Measurements from ENCODE around the gene ATP8B1. TPM values are rescaled to one million over a fixed set of nuclear protein-coding genes. Genes with fewer than 3 reads are reported as not detected.

The ATP8B1 gene
- total and polyA plus RNA-seq, 4 donors: 3.9 to 22.0 (median 5.7) TPM

DNA sequence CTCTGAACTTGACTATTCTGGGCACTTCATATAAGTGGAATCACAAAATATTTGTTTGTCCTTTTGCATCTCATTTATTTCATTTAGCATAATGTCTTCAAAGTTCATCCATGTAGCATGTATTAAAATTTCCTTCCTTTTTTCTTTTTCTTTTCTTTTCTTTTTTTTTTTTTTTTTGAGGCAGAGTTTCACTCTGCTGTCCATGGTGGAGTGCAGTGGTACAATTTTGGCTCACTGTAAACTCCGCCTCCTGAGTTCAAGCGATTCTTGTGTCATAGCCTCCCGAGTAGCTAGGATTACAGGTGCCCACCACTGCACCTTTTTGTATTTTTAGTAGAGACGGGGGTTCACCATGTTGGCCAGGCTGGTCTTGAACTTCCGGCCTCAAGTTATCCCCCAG is 11.9 kb downstream of the ATP8B1 start:
- DNase-seq (ENCODE audit: low spot score): no peak
- H3K27ac ChIP-seq (ENCODE audit: low read depth in 1 of 2, low read length in 2 of 2): no peak overlapping the region
- WGBS: 90% methylated on average over 5 of the region's 5 CpGs
- TF ChIP-seq JUND (IDR thresholded peaks at IDR 0.05): no peak
- no peak for TF ChIP-seq FOXA2 (IDR thresholded peaks at IDR 0.05)
- TF ChIP-seq, protein P1, sequence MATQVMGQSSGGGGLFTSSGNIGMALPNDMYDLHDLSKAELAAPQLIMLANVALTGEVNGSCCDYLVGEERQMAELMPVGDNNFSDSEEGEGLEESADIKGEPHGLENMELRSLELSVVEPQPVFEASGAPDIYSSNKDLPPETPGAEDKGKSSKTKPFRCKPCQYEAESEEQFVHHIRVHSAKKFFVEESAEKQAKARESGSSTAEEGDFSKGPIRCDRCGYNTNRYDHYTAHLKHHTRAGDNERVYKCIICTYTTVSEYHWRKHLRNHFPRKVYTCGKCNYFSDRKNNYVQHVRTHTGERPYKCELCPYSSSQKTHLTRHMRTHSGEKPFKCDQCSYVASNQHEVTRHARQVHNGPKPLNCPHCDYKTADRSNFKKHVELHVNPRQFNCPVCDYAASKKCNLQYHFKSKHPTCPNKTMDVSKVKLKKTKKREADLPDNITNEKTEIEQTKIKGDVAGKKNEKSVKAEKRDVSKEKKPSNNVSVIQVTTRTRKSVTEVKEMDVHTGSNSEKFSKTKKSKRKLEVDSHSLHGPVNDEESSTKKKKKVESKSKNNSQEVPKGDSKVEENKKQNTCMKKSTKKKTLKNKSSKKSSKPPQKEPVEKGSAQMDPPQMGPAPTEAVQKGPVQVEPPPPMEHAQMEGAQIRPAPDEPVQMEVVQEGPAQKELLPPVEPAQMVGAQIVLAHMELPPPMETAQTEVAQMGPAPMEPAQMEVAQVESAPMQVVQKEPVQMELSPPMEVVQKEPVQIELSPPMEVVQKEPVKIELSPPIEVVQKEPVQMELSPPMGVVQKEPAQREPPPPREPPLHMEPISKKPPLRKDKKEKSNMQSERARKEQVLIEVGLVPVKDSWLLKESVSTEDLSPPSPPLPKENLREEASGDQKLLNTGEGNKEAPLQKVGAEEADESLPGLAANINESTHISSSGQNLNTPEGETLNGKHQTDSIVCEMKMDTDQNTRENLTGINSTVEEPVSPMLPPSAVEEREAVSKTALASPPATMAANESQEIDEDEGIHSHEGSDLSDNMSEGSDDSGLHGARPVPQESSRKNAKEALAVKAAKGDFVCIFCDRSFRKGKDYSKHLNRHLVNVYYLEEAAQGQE (IDR thresholded peaks at IDR 0.05): no peak
- no peak for TF ChIP-seq GABPA (IDR thresholded peaks at IDR 0.05 in 1 of 2, conservative IDR thresholded peaks at IDR 0.05 in 1 of 2)
- TF ChIP-seq YY1 (IDR thresholded peaks at IDR 0.05): no peak
- TF ChIP-seq, protein P2, sequence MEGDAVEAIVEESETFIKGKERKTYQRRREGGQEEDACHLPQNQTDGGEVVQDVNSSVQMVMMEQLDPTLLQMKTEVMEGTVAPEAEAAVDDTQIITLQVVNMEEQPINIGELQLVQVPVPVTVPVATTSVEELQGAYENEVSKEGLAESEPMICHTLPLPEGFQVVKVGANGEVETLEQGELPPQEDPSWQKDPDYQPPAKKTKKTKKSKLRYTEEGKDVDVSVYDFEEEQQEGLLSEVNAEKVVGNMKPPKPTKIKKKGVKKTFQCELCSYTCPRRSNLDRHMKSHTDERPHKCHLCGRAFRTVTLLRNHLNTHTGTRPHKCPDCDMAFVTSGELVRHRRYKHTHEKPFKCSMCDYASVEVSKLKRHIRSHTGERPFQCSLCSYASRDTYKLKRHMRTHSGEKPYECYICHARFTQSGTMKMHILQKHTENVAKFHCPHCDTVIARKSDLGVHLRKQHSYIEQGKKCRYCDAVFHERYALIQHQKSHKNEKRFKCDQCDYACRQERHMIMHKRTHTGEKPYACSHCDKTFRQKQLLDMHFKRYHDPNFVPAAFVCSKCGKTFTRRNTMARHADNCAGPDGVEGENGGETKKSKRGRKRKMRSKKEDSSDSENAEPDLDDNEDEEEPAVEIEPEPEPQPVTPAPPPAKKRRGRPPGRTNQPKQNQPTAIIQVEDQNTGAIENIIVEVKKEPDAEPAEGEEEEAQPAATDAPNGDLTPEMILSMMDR (IDR thresholded peaks at IDR 0.05; ENCODE audit: low read depth, low read length, missing input control): no peak
- TF ChIP-seq HNF4G (IDR thresholded peaks at IDR 0.05): no peak
- TF ChIP-seq, protein P3, sequence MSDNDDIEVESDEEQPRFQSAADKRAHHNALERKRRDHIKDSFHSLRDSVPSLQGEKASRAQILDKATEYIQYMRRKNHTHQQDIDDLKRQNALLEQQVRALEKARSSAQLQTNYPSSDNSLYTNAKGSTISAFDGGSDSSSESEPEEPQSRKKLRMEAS (IDR thresholded peaks at IDR 0.05): no peak
- TF ChIP-seq NR2F2 (IDR thresholded peaks at IDR 0.05): no peak
- no peak for TF ChIP-seq RXRA (IDR thresholded peaks at IDR 0.05)
- TF ChIP-seq, protein P4, sequence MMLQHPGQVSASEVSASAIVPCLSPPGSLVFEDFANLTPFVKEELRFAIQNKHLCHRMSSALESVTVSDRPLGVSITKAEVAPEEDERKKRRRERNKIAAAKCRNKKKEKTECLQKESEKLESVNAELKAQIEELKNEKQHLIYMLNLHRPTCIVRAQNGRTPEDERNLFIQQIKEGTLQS (IDR thresholded peaks at IDR 0.05): no peak
- TF ChIP-seq EGR1 (IDR thresholded peaks at IDR 0.05; ENCODE audit: low read depth in 2 of 2): no peak
- no peak for TF ChIP-seq HNF4A (conservative IDR thresholded peaks at IDR 0.05)
- TF ChIP-seq SP1 (IDR thresholded peaks at IDR 0.05): no peak
- TF ChIP-seq, protein P5, sequence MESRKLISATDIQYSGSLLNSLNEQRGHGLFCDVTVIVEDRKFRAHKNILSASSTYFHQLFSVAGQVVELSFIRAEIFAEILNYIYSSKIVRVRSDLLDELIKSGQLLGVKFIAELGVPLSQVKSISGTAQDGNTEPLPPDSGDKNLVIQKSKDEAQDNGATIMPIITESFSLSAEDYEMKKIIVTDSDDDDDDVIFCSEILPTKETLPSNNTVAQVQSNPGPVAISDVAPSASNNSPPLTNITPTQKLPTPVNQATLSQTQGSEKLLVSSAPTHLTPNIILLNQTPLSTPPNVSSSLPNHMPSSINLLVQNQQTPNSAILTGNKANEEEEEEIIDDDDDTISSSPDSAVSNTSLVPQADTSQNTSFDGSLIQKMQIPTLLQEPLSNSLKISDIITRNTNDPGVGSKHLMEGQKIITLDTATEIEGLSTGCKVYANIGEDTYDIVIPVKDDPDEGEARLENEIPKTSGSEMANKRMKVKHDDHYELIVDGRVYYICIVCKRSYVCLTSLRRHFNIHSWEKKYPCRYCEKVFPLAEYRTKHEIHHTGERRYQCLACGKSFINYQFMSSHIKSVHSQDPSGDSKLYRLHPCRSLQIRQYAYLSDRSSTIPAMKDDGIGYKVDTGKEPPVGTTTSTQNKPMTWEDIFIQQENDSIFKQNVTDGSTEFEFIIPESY (IDR thresholded peaks at IDR 0.05): no peak
- TF ChIP-seq TAF1 (conservative IDR thresholded peaks at IDR 0.05): no peak
- no peak for TF ChIP-seq RAD21 (IDR thresholded peaks at IDR 0.05)
- no peak for TF ChIP-seq FOXA1 (IDR thresholded peaks at IDR 0.05)
- no peaks in the 10 kb centered on the region for H3K9me3 ChIP-seq (ENCODE audit: control insufficient read depth in 4 of 4, low read length in 3 of 4)
- no peak overlapping the region for H3K4me3 ChIP-seq (ENCODE audit: low read depth in 1 of 3, low read length in 3 of 3)
- H3K9ac ChIP-seq (ENCODE audit: low read depth in 1 of 2, low read length in 2 of 2): no peak overlapping the region
- H3K4me1 ChIP-seq (ENCODE audit: control insufficient read depth in 4 of 4, insufficient read depth in 4 of 4, low read length in 3 of 4): peaks cover 10 to 19% (median 14%) of the 10 kb centered on the region in 4 donors
- no peaks in the 10 kb centered on the region for H3K36me3 ChIP-seq (ENCODE audit: control insufficient read depth in 4 of 4, insufficient read depth in 3 of 4, low read depth in 1 of 4, low read length in 3 of 4)
- no peaks in the 10 kb centered on the region for H3K27me3 ChIP-seq (ENCODE audit: control insufficient read depth in 4 of 4, insufficient read depth in 4 of 4, low read length in 3 of 4)

Measured in liver (tissue), 9 donors.